ENCODE data around the gene POP4. TPM values are rescaled to one million over a fixed set of nuclear protein-coding genes. Genes with fewer than 3 reads are reported as not detected.

Gene POP4
- total and polyA plus RNA-seq, 2 of the 4 experiments (the other 2 are of a cell fraction), result 65.1 to 87.2 TPM

- Histone ChIP-seq H3K4me2 (ENCODE audit: low read depth, low read length) (no peak overlapping the region), H3K4ac (ENCODE audit: low read depth, low read length) (no peak overlapping the region), H2BK20ac (ENCODE audit: low read depth, low read length) (no peak overlapping the region), H3K36me3 (ENCODE audit: control insufficient read depth, insufficient read depth, low read length) (no peaks in the 10 kb centered on the region), H3K18ac (ENCODE audit: low read depth, low read length) (no peak overlapping the region), H3K23ac (ENCODE audit: low read depth, low read length) (no peak overlapping the region), H4K8ac (ENCODE audit: low read depth in 2 of 2, low read length in 2 of 2) (no peak overlapping the region), H3K4me3 (ENCODE audit: insufficient read depth, low read depth, low read length) (no peak overlapping the region), H3K56ac (ENCODE audit: extremely low read depth, insufficient read depth, low read length) (no peak overlapping the region), H4K20me1 (ENCODE audit: insufficient read depth, low read length) (no peaks in the 10 kb centered on the region), H3K4me1 (ENCODE audit: control insufficient read depth, insufficient read depth, low read length) (no peaks in the 10 kb centered on the region; the same call in 1 of the 2 replicates), H3K27me3 (ENCODE audit: control insufficient read depth, insufficient read depth, low read length) (peaks cover 8% of the 10 kb centered on the region), H3K9me1 (ENCODE audit: insufficient read depth, low read length) (no peaks in the 10 kb centered on the region), H3K9me3 (ENCODE audit: control insufficient read depth, insufficient read depth, low read length) (no peaks in the 10 kb centered on the region), H4K5ac (ENCODE audit: low read depth, low read length) (no peak overlapping the region), H2AK5ac (ENCODE audit: low read depth, low read length) (no peak overlapping the region), H3K9ac (ENCODE audit: low read depth, low read length) (no peak overlapping the region), H3K14ac (replicated peaks; ENCODE audit: low read depth, low read length) (no peak overlapping the region), H4K91ac (ENCODE audit: insufficient read depth, low read depth, low read length) (no peak overlapping the region), H2AK9ac (replicated peaks; ENCODE audit: low read depth, low read length, poor library complexity) (no peak overlapping the region), H2AFZ (replicated peaks; ENCODE audit: low read length, poor library complexity) (no peak overlapping the region), H2BK120ac (ENCODE audit: low read depth, low read length) (no peak overlapping the region), H3K27ac (ENCODE audit: insufficient read depth, low read length) (no peak overlapping the region), H3K79me1 (ENCODE audit: low read depth in 1 of 2, low read length in 2 of 2) (no peaks in the 10 kb centered on the region), H2BK15ac (ENCODE audit: low read depth, low read length) (no peak overlapping the region), H2BK5ac (ENCODE audit: low read depth, low read length, poor library complexity, severe bottlenecking) (no peak overlapping the region)
- dilution Hi-C loops (cut with HindIII; ENCODE audit: low sequenced_read_pairs, unreplicated experiment), result no loop called here
- in situ Hi-C loops (cut with MboI; ENCODE audit: low sequenced_read_pairs), result no loop called here
- ATAC-seq (ENCODE audit: low read depth) (peak; percentile 17; the same call in 1 of the 2 replicates), DNase-seq (no peak)
- TF ChIP-seq BHLHE40 (IDR thresholded peaks at IDR 0.05; ENCODE audit: low read depth, low read length), result no peak
- intact Hi-C loops (cut with micrococcal nuclease), result no loop called here
- BruUV-seq (replicated peaks), result no TSS peak
- CTCF ChIA-PET, result interaction anchor here (0.9 to 1.1 kb wide), 2 partner anchors 19 to 35 kb away, joined by 3 read pairs; partner anchors contain the start of gene PLEKHF1
- 48% methylated on average over 4 of the region's 5 CpGs; no CpG with 5 or more reads in 1 of the 2 experiments for WGBS, 2 experiments (ENCODE audit: extremely low coverage in 2 of 2, insufficient read length in 1 of 2)
- POLR2A ChIA-PET (ENCODE audit: unreplicated experiment), result no interaction called here
Measured at GRCh38 chr19:29645491-29645867, 39.4 kb downstream of the POP4 start.
